Spleen (tissue), 7 donors: ENCODE measurements around the gene HTR1E.
"Not testable (repeated sequence)": the region's sequence is repeated elsewhere in the genome, so short reads cannot be mapped to it uniquely, and the experiment has no call there.

Experiments used
- POLR2A ChIP-seq, 3 donors: fragments of 450-650 bp; IDR thresholded peaks; one replicate each; pipeline ENCODE4 v1.5.1; 2017; ENCODE audit warnings: antibody characterized with exemption in 3 of 3, mild to moderate bottlenecking in 1 of 3
- POLR2AphosphoS5 ChIP-seq, 3 donors: sonication (generic); formaldehyde crosslinking; IDR thresholded peaks; one replicate each; pipeline ENCODE4 v1.5.1; 2017; ENCODE audit warnings: antibody characterized with exemption in 3 of 3
- TF ChIP-seq, protein P1 (sequence below), 11 experiments: fragments of 200-600 bp in 7 of 11; fragments of 450-650 bp in 4 of 11; sonication (generic) in 4 of 11; IDR thresholded peaks in 8 of 11; conservative IDR thresholded peaks in 3 of 11; 1 replicate in 7 of 11; 2 replicates in 4 of 11; pipeline versions ENCODE4 v1.4.0 to v1.8.0; 2016 to 2021; ENCODE audit warnings: antibody characterized with exemption in 11 of 11, inconsistent platforms in 4 of 11, mild to moderate bottlenecking in 1 of 11
- donor health status: DM: no; HTN: no; CAD: no; lungs with moderate emphysema.
- donor health status: DM: no; HTN: no; CAD: no.
- donor health status: DM: no; HTN: no; CAD: no.

DNA sequence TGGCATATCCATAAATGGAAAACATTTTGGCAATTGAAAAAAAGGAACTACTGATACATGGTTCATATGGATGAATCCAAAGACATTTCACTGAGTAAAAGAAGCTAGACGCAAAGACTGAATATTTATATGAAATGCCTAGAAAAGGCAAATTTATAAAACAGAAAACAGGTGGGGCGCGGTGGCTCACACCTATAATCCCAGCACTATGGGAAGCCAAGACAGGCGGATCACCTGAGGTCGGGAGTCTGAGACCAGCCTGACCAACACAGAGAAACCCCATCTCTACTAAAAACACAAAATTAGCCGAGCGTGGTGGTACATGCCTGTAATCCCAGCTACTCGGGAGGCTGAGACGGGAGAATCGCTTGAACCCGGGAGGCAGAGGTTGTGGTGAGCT is 9.5 kb upstream of the HTR1E start:
- TF ChIP-seq, protein P1, sequence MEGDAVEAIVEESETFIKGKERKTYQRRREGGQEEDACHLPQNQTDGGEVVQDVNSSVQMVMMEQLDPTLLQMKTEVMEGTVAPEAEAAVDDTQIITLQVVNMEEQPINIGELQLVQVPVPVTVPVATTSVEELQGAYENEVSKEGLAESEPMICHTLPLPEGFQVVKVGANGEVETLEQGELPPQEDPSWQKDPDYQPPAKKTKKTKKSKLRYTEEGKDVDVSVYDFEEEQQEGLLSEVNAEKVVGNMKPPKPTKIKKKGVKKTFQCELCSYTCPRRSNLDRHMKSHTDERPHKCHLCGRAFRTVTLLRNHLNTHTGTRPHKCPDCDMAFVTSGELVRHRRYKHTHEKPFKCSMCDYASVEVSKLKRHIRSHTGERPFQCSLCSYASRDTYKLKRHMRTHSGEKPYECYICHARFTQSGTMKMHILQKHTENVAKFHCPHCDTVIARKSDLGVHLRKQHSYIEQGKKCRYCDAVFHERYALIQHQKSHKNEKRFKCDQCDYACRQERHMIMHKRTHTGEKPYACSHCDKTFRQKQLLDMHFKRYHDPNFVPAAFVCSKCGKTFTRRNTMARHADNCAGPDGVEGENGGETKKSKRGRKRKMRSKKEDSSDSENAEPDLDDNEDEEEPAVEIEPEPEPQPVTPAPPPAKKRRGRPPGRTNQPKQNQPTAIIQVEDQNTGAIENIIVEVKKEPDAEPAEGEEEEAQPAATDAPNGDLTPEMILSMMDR (IDR thresholded peaks at IDR 0.05 in 8 of 11, conservative IDR thresholded peaks at IDR 0.05 in 3 of 11), result not testable (repeated sequence)
- TF ChIP-seq POLR2AphosphoS5, POLR2A (IDR thresholded peaks at IDR 0.05): not testable (repeated sequence)
